Measurements from ENCODE around the gene SYNE1. TPM values are rescaled to one million over a fixed set of nuclear protein-coding genes. Genes with fewer than 3 reads are reported as not detected.
A peak's percentile ranks its signal among the peaks of the same experiment; 100 is the strongest.
"Not testable (repeated sequence)": the region's sequence is repeated elsewhere in the genome, so short reads cannot be mapped to it uniquely, and the experiment has no call there.

SYNE1 gene
- polyA plus RNA-seq, 3 donors, result 92.5 to 119 (median 93.6) TPM

GRCh38 chr6:152571943-152572337, 65.2 kb downstream of the SYNE1 start:
- DNase-seq, result no peak

GRCh38 chr6:152571089-152571488, 66.1 kb downstream of the SYNE1 start:
- no peak for DNase-seq

GRCh38 chr6:152566103-152566875, 70.9 kb downstream of the SYNE1 start:
- no peak for DNase-seq

- DNase-seq, result no peak
Measured at GRCh38 chr6:152563177-152563576, 74.0 kb downstream of the SYNE1 start.

- DNase-seq, result not testable (repeated sequence)
Measured at GRCh38 chr6:152558798-152559197, 78.4 kb downstream of the SYNE1 start.

GRCh38 chr6:152557502-152557901, 79.7 kb downstream of the SYNE1 start:
- DNase-seq, result no peak

- no peak for DNase-seq
Measured at GRCh38 chr6:152554851-152555250, 82.3 kb downstream of the SYNE1 start.

- peak; percentile 69 for DNase-seq
Measured at GRCh38 chr6:152552616-152553209, 84.4 kb downstream of the SYNE1 start.

GRCh38 chr6:152543519-152543918, 93.6 kb downstream of the SYNE1 start:
- DNase-seq, result no peak

GRCh38 chr6:152540381-152540780, 96.8 kb downstream of the SYNE1 start:
- no peak for DNase-seq

- DNase-seq, result no peak
Measured at GRCh38 chr6:152534541-152534940, 102.6 kb downstream of the SYNE1 start.

- no peak for DNase-seq
Measured at GRCh38 chr6:152532556-152533422, 104.4 kb downstream of the SYNE1 start.

GRCh38 chr6:152531659-152532058, 105.5 kb downstream of the SYNE1 start:
- DNase-seq, result no peak

- no peak for DNase-seq
Measured at GRCh38 chr6:152529369-152529768, 107.8 kb downstream of the SYNE1 start.

GRCh38 chr6:152514120-152514519, 123.0 kb downstream of the SYNE1 start:
- not testable (repeated sequence) for DNase-seq

GRCh38 chr6:152509916-152510315, 127.2 kb downstream of the SYNE1 start:
- DNase-seq, result no peak

GRCh38 chr6:152508477-152508876, 128.7 kb downstream of the SYNE1 start:
- DNase-seq, result no peak

GRCh38 chr6:152503546-152503945, 133.6 kb downstream of the SYNE1 start:
- no peak for DNase-seq

GRCh38 chr6:152502421-152503188, 134.6 kb downstream of the SYNE1 start:
- DNase-seq, result no peak

- DNase-seq, result no peak
Measured at GRCh38 chr6:152499931-152500330, 137.2 kb downstream of the SYNE1 start.

GRCh38 chr6:152496731-152497130, 140.4 kb downstream of the SYNE1 start:
- DNase-seq, result no peak

- not testable (repeated sequence) for DNase-seq
Measured at GRCh38 chr6:152495456-152495855, 141.7 kb downstream of the SYNE1 start.

Measured in renal pelvis (tissue), 4 donors.